Measurements from ENCODE around the gene NBAS.

Gene NBAS

DNA sequence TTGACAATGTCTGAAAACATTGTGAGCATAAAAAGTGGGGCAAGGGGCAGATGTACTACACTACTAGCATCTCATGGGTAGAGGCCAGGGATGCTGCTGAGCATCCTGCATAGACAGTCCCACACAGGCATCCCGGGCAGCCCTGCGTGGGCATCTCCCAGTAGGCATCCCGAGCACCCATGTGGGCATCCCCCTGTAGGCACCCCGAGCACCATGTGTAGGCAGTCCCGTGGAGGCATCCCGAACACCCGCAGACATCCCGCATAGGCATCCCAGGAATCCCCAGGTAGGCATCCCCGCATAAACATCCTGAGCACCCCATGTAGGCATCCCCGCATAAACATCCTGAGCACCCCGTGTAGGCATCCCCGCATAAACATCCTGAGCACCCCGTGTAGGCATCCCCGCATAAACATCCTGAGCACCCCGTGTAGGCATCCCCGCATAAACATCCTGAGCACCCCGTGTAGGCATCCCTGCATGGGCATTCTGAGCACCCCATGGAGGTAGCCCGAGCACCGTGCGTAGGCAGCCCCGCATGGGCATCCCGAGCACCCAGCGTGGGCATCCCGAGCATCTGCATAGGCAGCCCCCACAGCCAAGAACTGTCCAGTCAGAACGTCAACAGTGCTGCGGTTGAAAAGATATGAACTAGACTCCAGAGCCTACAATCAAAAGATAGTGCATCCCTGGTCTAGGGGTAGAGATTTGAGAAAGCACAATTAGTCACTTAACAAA is 273.5 kb downstream of the NBAS start:
- Histone ChIP-seq H3K36me3 (ENCODE audit: insufficient read depth, low read length) (peaks cover 22% of the 10 kb centered on the region), H3K27me3 (ENCODE audit: control insufficient read depth in 1 of 2, insufficient read depth in 2 of 2, low read length in 2 of 2) (no peaks in the 10 kb centered on the region), H3K27ac (ENCODE audit: low read depth, low read length) (no peak overlapping the region), H3K9me3 (ENCODE audit: low read length) (no peaks in the 10 kb centered on the region), H3K4me1 (ENCODE audit: insufficient read depth, low read length) (no peaks in the 10 kb centered on the region), H3K4me3 (ENCODE audit: low read depth in 1 of 2, low read length in 2 of 2) (no peak overlapping the region), H3K9ac (ENCODE audit: low read length) (no peak overlapping the region)

- H3K9me3 ChIP-seq (ENCODE audit: low read length), result no peaks in the 10 kb centered on the region
Observed at GRCh38 chr2:15284614-15285013, 276.5 kb downstream of the NBAS start.

DNA sequence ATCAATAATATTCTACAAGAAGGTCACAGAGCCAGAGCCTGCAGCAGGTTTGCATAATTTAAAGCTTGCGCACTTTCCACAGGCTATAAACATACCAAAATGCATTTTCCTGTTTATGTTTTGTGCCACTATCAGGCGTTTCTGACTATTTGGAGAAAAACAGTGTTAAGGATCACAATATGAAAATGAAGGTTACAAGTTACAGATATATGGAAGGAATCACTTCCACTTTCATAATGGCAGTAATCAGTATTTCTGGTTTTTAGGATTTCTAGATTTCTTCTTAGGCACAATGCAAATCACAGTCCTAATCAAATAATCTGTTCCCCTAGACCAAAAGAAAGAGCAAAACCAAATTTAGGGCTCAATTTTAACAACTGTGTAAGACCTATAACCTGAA is 279.5 kb downstream of the NBAS start:
- Histone ChIP-seq H3K27me3 (ENCODE audit: control insufficient read depth in 1 of 2, insufficient read depth in 2 of 2, low read length in 2 of 2) (no peaks in the 10 kb centered on the region), H3K9ac (ENCODE audit: low read length) (no peak overlapping the region), H3K4me1 (ENCODE audit: insufficient read depth, low read length) (no peaks in the 10 kb centered on the region), H3K27ac (ENCODE audit: low read depth, low read length) (no peak overlapping the region), H3K9me3 (ENCODE audit: low read length) (no peaks in the 10 kb centered on the region), H3K36me3 (ENCODE audit: insufficient read depth, low read length) (peaks cover 10% of the 10 kb centered on the region), H3K4me3 (ENCODE audit: low read depth in 1 of 2, low read length in 2 of 2) (no peak overlapping the region)

More at GRCh38 chr2:15284614-15285013, 276.5 kb downstream of the NBAS start:
- Histone ChIP-seq H3K4me3 (ENCODE audit: low read depth in 1 of 2, low read length in 2 of 2) (no peak overlapping the region), H3K36me3 (ENCODE audit: insufficient read depth, low read length) (peaks cover 18% of the 10 kb centered on the region), H3K27me3 (ENCODE audit: control insufficient read depth in 1 of 2, insufficient read depth in 2 of 2, low read length in 2 of 2) (no peaks in the 10 kb centered on the region), H3K9ac (ENCODE audit: low read length) (no peak overlapping the region), H3K4me1 (ENCODE audit: insufficient read depth, low read length) (no peaks in the 10 kb centered on the region), H3K27ac (ENCODE audit: low read depth, low read length) (no peak overlapping the region)

DNA sequence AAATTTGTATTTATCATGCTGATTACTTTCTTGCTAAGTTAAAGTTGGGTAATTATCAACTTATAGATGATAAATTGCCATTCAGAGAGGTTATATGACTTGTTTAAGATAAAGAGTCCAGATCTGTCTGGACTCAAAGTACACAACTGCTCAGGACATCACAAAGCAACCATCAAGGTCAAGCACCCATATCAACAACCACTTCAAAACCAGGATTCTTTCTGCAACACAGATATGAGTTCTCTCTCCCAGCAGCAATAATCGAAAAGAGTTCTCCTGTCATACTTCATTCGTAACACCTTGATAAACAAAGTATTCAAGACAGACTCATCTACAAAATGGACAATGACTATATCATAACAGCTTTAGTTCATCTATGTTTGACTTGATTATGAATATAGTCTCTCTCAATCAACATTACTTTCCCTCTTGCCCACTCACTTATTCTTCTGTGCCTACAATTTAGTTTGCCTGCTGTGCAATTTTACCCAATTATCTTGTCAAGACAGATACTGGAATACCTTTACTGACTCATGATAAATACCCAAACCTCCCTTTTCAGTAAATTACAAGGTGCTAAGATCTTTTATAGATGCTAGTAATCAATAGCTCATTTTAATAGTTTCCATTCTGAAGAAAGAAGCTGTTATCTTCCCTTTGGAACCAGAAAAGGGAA is 281.8 kb downstream of the NBAS start:
- Histone ChIP-seq H3K4me1 (ENCODE audit: insufficient read depth, low read length) (no peaks in the 10 kb centered on the region), H3K36me3 (ENCODE audit: insufficient read depth, low read length) (peaks cover 13% of the 10 kb centered on the region), H3K9ac (ENCODE audit: low read length) (no peak overlapping the region), H3K27me3 (ENCODE audit: control insufficient read depth in 1 of 2, insufficient read depth in 2 of 2, low read length in 2 of 2) (no peaks in the 10 kb centered on the region), H3K9me3 (ENCODE audit: low read length) (no peaks in the 10 kb centered on the region), H3K4me3 (ENCODE audit: low read depth in 1 of 2, low read length in 2 of 2) (no peak overlapping the region), H3K27ac (ENCODE audit: low read depth, low read length) (no peak overlapping the region)

DNA sequence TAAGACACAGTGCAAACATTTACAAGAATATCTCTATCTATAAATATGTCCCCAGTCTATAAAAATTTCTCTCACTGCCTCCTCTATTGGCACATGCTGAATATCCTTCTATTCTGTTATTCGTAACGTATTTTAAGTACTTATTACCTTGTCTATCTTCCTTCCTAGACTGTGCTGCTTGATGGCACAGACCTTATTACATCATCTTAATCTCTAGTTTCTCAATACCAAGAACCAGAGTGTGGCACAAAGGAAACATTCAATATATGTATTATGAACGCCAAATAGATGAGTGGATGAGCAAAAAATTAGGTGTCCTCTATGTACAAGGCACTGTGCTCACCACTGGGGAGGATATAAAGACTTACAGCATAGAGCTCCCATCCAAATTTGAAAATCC is 282.8 kb downstream of the NBAS start:
- Histone ChIP-seq H3K36me3 (ENCODE audit: insufficient read depth, low read length) (peaks cover 8% of the 10 kb centered on the region), H3K9me3 (ENCODE audit: low read length) (no peaks in the 10 kb centered on the region), H3K4me1 (ENCODE audit: insufficient read depth, low read length) (peaks cover 2% of the 10 kb centered on the region), H3K27ac (ENCODE audit: low read depth, low read length) (no peak overlapping the region), H3K9ac (ENCODE audit: low read length) (no peak overlapping the region), H3K4me3 (ENCODE audit: low read depth in 1 of 2, low read length in 2 of 2) (no peak overlapping the region), H3K27me3 (ENCODE audit: control insufficient read depth in 1 of 2, insufficient read depth in 2 of 2, low read length in 2 of 2) (no peaks in the 10 kb centered on the region)

DNA sequence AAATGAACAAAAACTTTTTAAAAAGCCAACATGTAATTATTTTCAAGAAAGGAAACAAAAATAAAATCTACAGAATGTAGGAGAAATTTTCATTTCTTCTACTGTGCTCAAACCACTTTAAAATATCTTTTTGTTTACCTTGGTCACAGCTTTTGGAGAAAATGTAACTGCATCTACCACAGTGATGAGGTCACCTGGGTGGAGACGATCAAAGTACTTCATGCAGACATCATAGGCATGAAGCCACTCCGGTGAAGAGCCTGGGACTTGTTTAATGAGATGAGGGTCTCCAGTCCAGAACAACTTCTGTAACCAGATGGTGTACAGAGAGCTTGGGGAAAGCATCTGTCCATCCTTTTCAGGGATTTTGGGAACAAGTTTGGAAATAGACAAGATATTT is 285.8 kb downstream of the NBAS start:
- peaks cover 8% of the 10 kb centered on the region for H3K36me3 ChIP-seq (ENCODE audit: insufficient read depth, low read length)
- H3K4me1 ChIP-seq (ENCODE audit: insufficient read depth, low read length), result peaks cover 7% of the 10 kb centered on the region
- no peaks in the 10 kb centered on the region for H3K27me3 ChIP-seq (ENCODE audit: control insufficient read depth in 1 of 2, insufficient read depth in 2 of 2, low read length in 2 of 2)
- H3K4me3 ChIP-seq (ENCODE audit: low read depth in 1 of 2, low read length in 2 of 2), result no peak overlapping the region
- no peaks in the 10 kb centered on the region for H3K9me3 ChIP-seq (ENCODE audit: low read length)
- H3K9ac ChIP-seq (ENCODE audit: low read length), result no peak overlapping the region
- no peak overlapping the region for H3K27ac ChIP-seq (ENCODE audit: low read depth, low read length)

- Histone ChIP-seq H3K4me3 (ENCODE audit: low read depth in 1 of 2, low read length in 2 of 2) (no peak overlapping the region), H3K9me3 (ENCODE audit: low read length) (no peaks in the 10 kb centered on the region), H3K27ac (ENCODE audit: low read depth, low read length) (no peak overlapping the region), H3K9ac (ENCODE audit: low read length) (no peak overlapping the region), H3K4me1 (ENCODE audit: insufficient read depth, low read length) (peaks cover 7% of the 10 kb centered on the region), H3K27me3 (ENCODE audit: control insufficient read depth in 1 of 2, insufficient read depth in 2 of 2, low read length in 2 of 2) (no peaks in the 10 kb centered on the region), H3K36me3 (ENCODE audit: insufficient read depth, low read length) (peaks cover 8% of the 10 kb centered on the region)
Observed at GRCh38 chr2:15273452-15273851, 287.7 kb downstream of the NBAS start.

DNA sequence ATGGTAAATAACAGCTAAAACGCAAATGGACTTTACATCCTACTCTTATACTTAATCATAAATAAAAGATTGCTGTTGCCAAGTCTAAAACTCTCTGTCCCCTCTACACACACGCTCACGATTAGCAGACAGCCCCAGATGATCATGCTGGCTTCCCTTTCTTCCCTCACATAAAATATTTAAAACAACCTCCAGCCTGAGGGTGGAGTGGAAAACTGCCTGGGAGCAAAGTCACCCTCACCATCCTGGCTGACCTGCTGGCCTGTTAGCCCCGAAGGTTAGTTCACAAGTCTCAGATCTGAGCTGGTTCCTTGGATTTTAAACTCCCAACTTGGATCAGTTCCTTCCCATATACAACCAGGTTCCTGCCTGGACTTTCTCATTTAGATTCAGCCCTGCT is 288.2 kb downstream of the NBAS start:
- Histone ChIP-seq H3K9me3 (ENCODE audit: low read length) (no peaks in the 10 kb centered on the region), H3K27me3 (ENCODE audit: control insufficient read depth in 1 of 2, insufficient read depth in 2 of 2, low read length in 2 of 2) (no peaks in the 10 kb centered on the region), H3K36me3 (ENCODE audit: insufficient read depth, low read length) (peaks cover 8% of the 10 kb centered on the region), H3K9ac (ENCODE audit: low read length) (no peak overlapping the region), H3K4me3 (ENCODE audit: low read depth in 1 of 2, low read length in 2 of 2) (no peak overlapping the region), H3K4me1 (ENCODE audit: insufficient read depth, low read length) (peaks cover 7% of the 10 kb centered on the region), H3K27ac (ENCODE audit: low read depth, low read length) (no peak overlapping the region)

- Histone ChIP-seq H3K9me3 (ENCODE audit: low read length) (no peaks in the 10 kb centered on the region), H3K4me1 (ENCODE audit: insufficient read depth, low read length) (peaks cover 7% of the 10 kb centered on the region), H3K4me3 (ENCODE audit: low read depth in 1 of 2, low read length in 2 of 2) (no peak overlapping the region), H3K27me3 (ENCODE audit: control insufficient read depth in 1 of 2, insufficient read depth in 2 of 2, low read length in 2 of 2) (no peaks in the 10 kb centered on the region), H3K36me3 (ENCODE audit: insufficient read depth, low read length) (peaks cover 8% of the 10 kb centered on the region), H3K27ac (ENCODE audit: low read depth, low read length) (no peak overlapping the region), H3K9ac (ENCODE audit: low read length) (no peak overlapping the region)
Observed at GRCh38 chr2:15271941-15272542, 289.1 kb downstream of the NBAS start.

GRCh38 chr2:15271276-15271675 is 289.9 kb downstream of the NBAS start:
- Histone ChIP-seq H3K9me3 (ENCODE audit: low read length) (no peaks in the 10 kb centered on the region), H3K4me3 (ENCODE audit: low read depth in 1 of 2, low read length in 2 of 2) (no peak overlapping the region), H3K9ac (ENCODE audit: low read length) (no peak overlapping the region), H3K27ac (ENCODE audit: low read depth, low read length) (no peak overlapping the region), H3K36me3 (ENCODE audit: insufficient read depth, low read length) (peaks cover 8% of the 10 kb centered on the region), H3K4me1 (ENCODE audit: insufficient read depth, low read length) (peaks cover 7% of the 10 kb centered on the region), H3K27me3 (ENCODE audit: control insufficient read depth in 1 of 2, insufficient read depth in 2 of 2, low read length in 2 of 2) (no peaks in the 10 kb centered on the region)

- no peak overlapping the region for H3K9ac ChIP-seq (ENCODE audit: low read length)
- H3K4me3 ChIP-seq (ENCODE audit: low read depth in 1 of 2, low read length in 2 of 2), result no peak overlapping the region
- peaks cover 10% of the 10 kb centered on the region for H3K4me1 ChIP-seq (ENCODE audit: insufficient read depth, low read length)
- H3K36me3 ChIP-seq (ENCODE audit: insufficient read depth, low read length), result no peaks in the 10 kb centered on the region
- no peak overlapping the region for H3K27ac ChIP-seq (ENCODE audit: low read depth, low read length)
- no peaks in the 10 kb centered on the region for H3K27me3 ChIP-seq (ENCODE audit: control insufficient read depth in 1 of 2, insufficient read depth in 2 of 2, low read length in 2 of 2)
- H3K9me3 ChIP-seq (ENCODE audit: low read length), result no peaks in the 10 kb centered on the region
Observed at GRCh38 chr2:15269043-15269442, 292.1 kb downstream of the NBAS start.
